GM12873 (cell line): ENCODE data around the gene COL6A1.

Experiments used
- CTCF ChIP-seq: IDR thresholded peaks from 2 replicates; pipeline ENCODE4 v1.5.1; 2012; ENCODE audit warnings: low read depth, mild to moderate bottlenecking, moderate library complexity, low read length, control low read depth; ENCODE audit not compliant: insufficient read depth; ENCODE audit errors: missing control alignments

COL6A1 gene

GRCh38 chr21:46023555-46023954, 42.0 kb downstream of the COL6A1 start:
- TF ChIP-seq CTCF: no peak

- TF ChIP-seq CTCF: no peak
Measured at GRCh38 chr21:46024141-46024540, 42.6 kb downstream of the COL6A1 start.

GRCh38 chr21:46025113-46025770, 43.7 kb downstream of the COL6A1 start:
- TF ChIP-seq CTCF: no peak

- TF ChIP-seq CTCF: no peak
Measured at GRCh38 chr21:46027851-46028493, 46.4 kb downstream of the COL6A1 start.

- TF ChIP-seq CTCF: no peak
Measured at GRCh38 chr21:46028573-46029091, 47.1 kb downstream of the COL6A1 start.

- no peak for TF ChIP-seq CTCF
Measured at GRCh38 chr21:46029186-46029924, 47.8 kb downstream of the COL6A1 start.

- TF ChIP-seq CTCF: no peak
Measured at GRCh38 chr21:46031484-46031883, 49.9 kb downstream of the COL6A1 start.
